Activated CD8-positive, alpha-beta T cell treated with anti-CD3 and anti-CD28 coated beads for 36 hours (primary cell): ENCODE data around the gene PLCB3. TPM values are rescaled to one million over a fixed set of nuclear protein-coding genes. Genes with fewer than 3 reads are reported as not detected.

Experiments used
- ATAC-seq: fragments of 200-7000 bp; cut with Tn5 transposase; one replicate; pipeline ENCODE4 v1.10.0; 2021; ENCODE audit warnings: mild to moderate bottlenecking, moderate library complexity
- CTCF ChIA-PET: fragments of 350-600 bp; sonication (Branson Sonifier 250); formaldehyde crosslinking; loops from one replicate; lab custom pipeline; 2021; ENCODE audit warnings: antibody characterized with exemption; lab: Charles Lee
- POLR2A ChIA-PET: fragments of 350-600 bp; sonication (Branson Sonifier 250); formaldehyde crosslinking; loops from one replicate; lab custom pipeline; 2021; ENCODE audit warnings: antibody characterized with exemption; lab: Charles Lee
- DNase-seq: peaks from one replicate; pipeline ENCODE4 v3.0.0-alpha.2; 2020
- H3K27ac Mint-ChIP-seq: one replicate; pipeline ENCODE4 v1.8.0; 2021; ENCODE audit warnings: mild to moderate bottlenecking, mixed read lengths
- H3K27me3 Mint-ChIP-seq: one replicate; pipeline ENCODE4 v1.8.0; 2021; ENCODE audit warnings: mixed read lengths
- H3K36me3 Mint-ChIP-seq: one replicate; pipeline ENCODE4 v1.8.0; 2021; ENCODE audit warnings: low read depth, mixed read lengths
- H3K4me1 Mint-ChIP-seq: one replicate; pipeline ENCODE4 v1.8.0; 2021; ENCODE audit warnings: low read depth, mixed read lengths
- H3K4me3 Mint-ChIP-seq: one replicate; pipeline ENCODE4 v1.8.0; 2021; ENCODE audit warnings: mild to moderate bottlenecking, moderate library complexity, mixed read lengths
- H3K9me3 Mint-ChIP-seq: one replicate; pipeline ENCODE4 v1.8.0; 2021; ENCODE audit warnings: mixed read lengths
- CTCF ChIP-seq: fragments of 200-600 bp; IDR thresholded peaks from one replicate; pipeline ENCODE4 v1.8.0; 2022; ENCODE audit warnings: antibody characterized with exemption, mild to moderate bottlenecking
- intact Hi-C: fragments of 100-400 bp; cut with micrococcal nuclease; formaldehyde crosslinking; loops from one replicate; pipeline ENCODE4 v1.10.0; 2022
- total RNA-seq, 2 experiments: library from RNA; stranded (reverse); gene quantifications; one replicate each; pipeline ENCODE4 v1.2.3, GENCODE V29; 2021

Gene PLCB3
- total RNA-seq, 2 experiments from 2014 or later, result 8.7 to 9.6 TPM

GRCh38 chr11:64275031-64275800, 23.9 kb downstream of the PLCB3 start:
- ATAC-seq (no peak), DNase-seq (no peak)
- POLR2A ChIA-PET, result interaction anchor here (0.7 to 1.0 kb wide), 3 partner anchors 8 to 78 kb away, joined by 3 to 4 read pairs (median 3); partner anchors contain the start of gene DNAJC4
- TF ChIP-seq CTCF, result no peak
- Mint-ChIP-seq H3K27ac (no peak overlapping the region), H3K4me3 (no peak overlapping the region), H3K9me3 (no peaks in the 10 kb centered on the region), H3K27me3 (no peaks in the 10 kb centered on the region), H3K36me3 (no peaks in the 10 kb centered on the region), H3K4me1 (peaks cover 6% of the 10 kb centered on the region)
- CTCF ChIA-PET, result interaction anchor here (0.8 to 2.3 kb wide), 3 partner anchors 26 to 29 kb away, joined by 3 to 10 read pairs (median 4); partner anchors contain the start of gene CATSPERZ
- intact Hi-C loops, result no loop called here

- TF ChIP-seq CTCF, result no peak
- H3K4me1 Mint-ChIP-seq, result peaks cover 6% of the 10 kb centered on the region
- H3K4me3 Mint-ChIP-seq, result no peak overlapping the region
- no peaks in the 10 kb centered on the region for H3K27me3 Mint-ChIP-seq
- H3K27ac Mint-ChIP-seq, result no peak overlapping the region
- POLR2A ChIA-PET, result interaction anchor here (0.7 to 1.6 kb wide), 4 partner anchors 9 to 91 kb away, joined by 3 to 6 read pairs (median 3); partner anchors contain the start of genes BAD, DNAJC4 and GPR137
- ATAC-seq (no peak), DNase-seq (no peak)
- CTCF ChIA-PET, result interaction anchor here (1.4 to 2.3 kb wide), 2 partner anchors 25 to 29 kb away, joined by 4 to 10 read pairs; partner anchors contain the start of gene CATSPERZ
- no peaks in the 10 kb centered on the region for H3K9me3 Mint-ChIP-seq
- intact Hi-C loops, result no loop called here
- H3K36me3 Mint-ChIP-seq, result no peaks in the 10 kb centered on the region
Observed at GRCh38 chr11:64275841-64276240, 24.5 kb downstream of the PLCB3 start.

- H3K27me3 Mint-ChIP-seq, result no peaks in the 10 kb centered on the region
- peaks cover 4% of the 10 kb centered on the region for H3K4me1 Mint-ChIP-seq
- no peaks in the 10 kb centered on the region for H3K9me3 Mint-ChIP-seq
- intact Hi-C loops, result no loop called here
- CTCF ChIA-PET, result interaction anchor here (0.9 to 3.4 kb wide), 6 partner anchors 25 to 72 kb away, joined by 3 to 15 read pairs (median 4); partner anchors contain the start of genes CATSPERZ and PPP1R14B
- H3K27ac Mint-ChIP-seq, result no peak overlapping the region
- peaks cover 2% of the 10 kb centered on the region for H3K36me3 Mint-ChIP-seq
- POLR2A ChIA-PET, result interaction anchor here (1.1 to 1.6 kb wide), 2 partner anchors 8 to 92 kb away, joined by 3 to 6 read pairs; partner anchors contain the start of genes BAD and GPR137
- DNase-seq (no peak), ATAC-seq (no peak)
- no peak overlapping the region for H3K4me3 Mint-ChIP-seq
- TF ChIP-seq CTCF, result no peak
Observed at GRCh38 chr11:64276653-64277431, 25.5 kb downstream of the PLCB3 start.

- POLR2A ChIA-PET, result interaction anchor here (3.1 kb wide), 1 partner anchor 8 kb away, joined by 9 read pairs; no protein-coding TSS in a partner anchor
- Mint-ChIP-seq H3K36me3 (peaks cover 6% of the 10 kb centered on the region), H3K27me3 (no peaks in the 10 kb centered on the region), H3K27ac (no peak overlapping the region), H3K4me1 (peaks cover 4% of the 10 kb centered on the region), H3K4me3 (no peak overlapping the region), H3K9me3 (no peaks in the 10 kb centered on the region)
- CTCF ChIA-PET, result interaction anchor here (1.4 to 3.4 kb wide), 3 partner anchors 23 to 74 kb away, joined by 3 to 15 read pairs (median 4); partner anchors contain the start of gene CATSPERZ
- DNase-seq (no peak), ATAC-seq (no peak)
- TF ChIP-seq CTCF, result no peak
- intact Hi-C loops, result no loop called here
Observed at GRCh38 chr11:64278576-64279190, 27.4 kb downstream of the PLCB3 start.
